HL-60 (cell line): ENCODE measurements around the gene CTNNA3.

ENCODE experiments used
- DNase-seq, 2 experiments: peaks; one replicate each; pipeline ENCODE4 v3.0.0-alpha.2; 2010 to 2020; ENCODE audit warnings: low read depth in 1 of 2, low spot score in 1 of 2
- H3K27ac ChIP-seq: fragments of 250-450 bp; sonication (Bioruptor Pico); replicated peaks from 2 replicates; pipeline ENCODE4 v1.5.1; 2020; ENCODE audit warnings: mild to moderate bottlenecking, moderate library complexity
- H3K27me3 ChIP-seq: fragments of 250-450 bp; sonication (Bioruptor Pico); 2 replicates; pipeline ENCODE4 v1.5.1; 2021; ENCODE audit warnings: mild to moderate bottlenecking, moderate library complexity; ENCODE audit not compliant: insufficient read depth, poor library complexity, severe bottlenecking
- H3K4me3 ChIP-seq: replicated peaks from 2 replicates; pipeline ENCODE4 v1.5.1; 2011; ENCODE audit warnings: mild to moderate bottlenecking, control low read depth, low read length; ENCODE audit not compliant: insufficient read depth
- GABPA ChIP-seq: IDR thresholded peaks from 2 replicates; pipeline ENCODE4 v1.6.1; 2012; ENCODE audit warnings: low read depth
- POLR2AphosphoS5 ChIP-seq: IDR thresholded peaks from 2 replicates; pipeline ENCODE4 v1.6.1; 2012; ENCODE audit warnings: low read depth
- SPI1 ChIP-seq: IDR thresholded peaks from 2 replicates; pipeline ENCODE4 v1.6.1; 2012; ENCODE audit warnings: low read depth, mild to moderate bottlenecking, borderline replicate concordance
- TF ChIP-seq, protein P1 (sequence below): IDR thresholded peaks from 2 replicates; pipeline ENCODE4 v1.6.1; 2012; ENCODE audit warnings: low read depth; ENCODE audit not compliant: insufficient replicate concordance
- TF ChIP-seq, protein P2 (sequence below): IDR thresholded peaks from one replicate; pipeline ENCODE4 v1.5.1; 2011; ENCODE audit warnings: low read length, control low read depth, inconsistent platforms; ENCODE audit not compliant: insufficient read depth

The CTNNA3 gene

DNA sequence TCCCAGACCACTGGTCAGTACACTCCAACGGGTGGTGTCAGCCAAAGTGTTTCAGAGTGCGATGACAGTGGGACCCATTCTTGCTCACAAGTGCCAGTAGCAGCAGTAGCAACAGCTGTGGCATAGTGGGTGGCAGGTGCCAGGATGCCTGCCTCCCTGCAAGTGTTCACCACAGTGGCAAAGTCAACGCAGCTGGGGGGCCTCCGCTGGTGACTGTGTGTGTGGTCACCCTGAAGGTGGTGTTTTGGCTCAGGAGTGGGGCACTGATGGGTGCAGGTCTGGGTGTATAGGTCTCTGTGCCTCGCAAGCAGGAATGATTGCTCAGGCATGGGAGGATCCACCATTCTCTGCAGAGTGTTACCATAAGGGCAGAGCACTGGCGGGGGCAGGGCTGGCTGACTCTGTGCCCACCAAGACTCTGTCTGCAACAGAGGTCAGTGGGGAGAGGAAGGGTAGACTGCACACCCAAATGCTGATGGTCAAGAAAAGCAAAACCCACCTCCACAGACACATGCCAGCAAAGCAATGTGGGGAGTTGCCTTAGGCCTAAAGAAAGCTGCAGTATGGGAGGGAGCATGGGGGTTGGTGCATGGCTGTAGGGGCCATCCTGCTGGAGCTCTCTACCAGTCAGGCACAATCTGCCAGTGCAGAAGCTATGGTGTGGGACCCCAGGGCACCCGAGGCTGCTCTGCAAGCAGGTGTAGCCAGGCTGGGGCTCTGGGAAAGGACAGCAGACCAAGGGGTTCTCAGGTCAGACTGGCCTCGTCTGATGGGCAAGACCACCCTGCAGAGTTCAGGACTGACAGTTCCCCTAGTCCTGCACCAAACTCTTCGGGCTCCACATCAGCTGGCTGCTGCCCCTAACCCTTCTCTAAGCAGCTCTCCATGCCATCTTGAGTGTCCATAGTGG, 368.1 kb downstream of the CTNNA3 start:
- DNase-seq = no peak
- TF ChIP-seq SPI1 = no peak
- no peak overlapping the region for H3K4me3 ChIP-seq
- H3K27ac ChIP-seq = no peak overlapping the region
- H3K27me3 ChIP-seq = no peaks in the 10 kb centered on the region

DNA sequence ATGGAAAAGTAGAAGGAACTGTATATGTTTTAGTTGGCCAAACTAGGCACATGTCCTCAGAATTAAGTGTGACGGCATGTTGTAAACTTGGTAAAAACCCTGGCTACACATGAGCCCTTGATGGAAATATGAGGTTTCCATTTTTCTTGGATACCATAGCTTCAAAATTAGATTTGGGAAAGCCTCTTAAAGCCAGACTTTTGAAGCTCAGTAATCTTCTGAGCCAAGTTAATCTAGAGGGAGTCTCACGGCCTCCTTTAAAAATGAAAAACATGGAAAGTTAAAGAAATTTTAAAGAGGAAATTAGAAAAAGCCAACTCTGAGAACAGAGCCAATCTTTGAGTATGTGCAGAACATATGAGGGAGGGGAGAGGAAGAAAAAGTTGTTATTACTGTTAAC, 376.0 kb downstream of the CTNNA3 start:
- Histone ChIP-seq H3K4me3 (no peak overlapping the region), H3K27ac (no peak overlapping the region), H3K27me3 (no peaks in the 10 kb centered on the region)
- TF ChIP-seq POLR2AphosphoS5 (no peak), SPI1 (no peak), GABPA (no peak)
- TF ChIP-seq, protein P1, sequence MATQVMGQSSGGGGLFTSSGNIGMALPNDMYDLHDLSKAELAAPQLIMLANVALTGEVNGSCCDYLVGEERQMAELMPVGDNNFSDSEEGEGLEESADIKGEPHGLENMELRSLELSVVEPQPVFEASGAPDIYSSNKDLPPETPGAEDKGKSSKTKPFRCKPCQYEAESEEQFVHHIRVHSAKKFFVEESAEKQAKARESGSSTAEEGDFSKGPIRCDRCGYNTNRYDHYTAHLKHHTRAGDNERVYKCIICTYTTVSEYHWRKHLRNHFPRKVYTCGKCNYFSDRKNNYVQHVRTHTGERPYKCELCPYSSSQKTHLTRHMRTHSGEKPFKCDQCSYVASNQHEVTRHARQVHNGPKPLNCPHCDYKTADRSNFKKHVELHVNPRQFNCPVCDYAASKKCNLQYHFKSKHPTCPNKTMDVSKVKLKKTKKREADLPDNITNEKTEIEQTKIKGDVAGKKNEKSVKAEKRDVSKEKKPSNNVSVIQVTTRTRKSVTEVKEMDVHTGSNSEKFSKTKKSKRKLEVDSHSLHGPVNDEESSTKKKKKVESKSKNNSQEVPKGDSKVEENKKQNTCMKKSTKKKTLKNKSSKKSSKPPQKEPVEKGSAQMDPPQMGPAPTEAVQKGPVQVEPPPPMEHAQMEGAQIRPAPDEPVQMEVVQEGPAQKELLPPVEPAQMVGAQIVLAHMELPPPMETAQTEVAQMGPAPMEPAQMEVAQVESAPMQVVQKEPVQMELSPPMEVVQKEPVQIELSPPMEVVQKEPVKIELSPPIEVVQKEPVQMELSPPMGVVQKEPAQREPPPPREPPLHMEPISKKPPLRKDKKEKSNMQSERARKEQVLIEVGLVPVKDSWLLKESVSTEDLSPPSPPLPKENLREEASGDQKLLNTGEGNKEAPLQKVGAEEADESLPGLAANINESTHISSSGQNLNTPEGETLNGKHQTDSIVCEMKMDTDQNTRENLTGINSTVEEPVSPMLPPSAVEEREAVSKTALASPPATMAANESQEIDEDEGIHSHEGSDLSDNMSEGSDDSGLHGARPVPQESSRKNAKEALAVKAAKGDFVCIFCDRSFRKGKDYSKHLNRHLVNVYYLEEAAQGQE = no peak
- TF ChIP-seq, protein P2, sequence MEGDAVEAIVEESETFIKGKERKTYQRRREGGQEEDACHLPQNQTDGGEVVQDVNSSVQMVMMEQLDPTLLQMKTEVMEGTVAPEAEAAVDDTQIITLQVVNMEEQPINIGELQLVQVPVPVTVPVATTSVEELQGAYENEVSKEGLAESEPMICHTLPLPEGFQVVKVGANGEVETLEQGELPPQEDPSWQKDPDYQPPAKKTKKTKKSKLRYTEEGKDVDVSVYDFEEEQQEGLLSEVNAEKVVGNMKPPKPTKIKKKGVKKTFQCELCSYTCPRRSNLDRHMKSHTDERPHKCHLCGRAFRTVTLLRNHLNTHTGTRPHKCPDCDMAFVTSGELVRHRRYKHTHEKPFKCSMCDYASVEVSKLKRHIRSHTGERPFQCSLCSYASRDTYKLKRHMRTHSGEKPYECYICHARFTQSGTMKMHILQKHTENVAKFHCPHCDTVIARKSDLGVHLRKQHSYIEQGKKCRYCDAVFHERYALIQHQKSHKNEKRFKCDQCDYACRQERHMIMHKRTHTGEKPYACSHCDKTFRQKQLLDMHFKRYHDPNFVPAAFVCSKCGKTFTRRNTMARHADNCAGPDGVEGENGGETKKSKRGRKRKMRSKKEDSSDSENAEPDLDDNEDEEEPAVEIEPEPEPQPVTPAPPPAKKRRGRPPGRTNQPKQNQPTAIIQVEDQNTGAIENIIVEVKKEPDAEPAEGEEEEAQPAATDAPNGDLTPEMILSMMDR = no peak
- DNase-seq = no peak

DNA sequence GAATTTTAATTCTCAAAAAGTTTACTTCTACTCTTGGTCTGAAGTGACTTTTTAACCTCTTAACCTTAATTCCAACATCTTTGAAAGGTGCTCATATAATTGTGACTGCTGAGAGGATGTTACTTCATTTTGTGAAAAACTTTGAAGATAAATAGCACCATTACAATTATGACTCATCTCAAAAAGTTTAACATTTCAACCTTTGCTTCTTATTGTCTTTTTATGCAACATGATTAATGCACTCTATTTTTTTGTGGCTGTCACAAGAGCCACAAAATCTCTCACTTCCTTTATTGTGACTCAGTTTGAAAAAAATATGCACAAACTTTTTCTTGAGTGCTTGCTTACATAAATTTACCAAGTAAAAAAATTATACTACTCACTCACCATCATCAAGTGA, 387.1 kb downstream of the CTNNA3 start:
- no peak overlapping the region for H3K27ac ChIP-seq
- no peak for DNase-seq

More for the DNA sequence above, 387.1 kb downstream of the CTNNA3 start:
- no peak overlapping the region for H3K4me3 ChIP-seq
- TF ChIP-seq POLR2AphosphoS5 (no peak), SPI1 (no peak), GABPA (no peak)
- TF ChIP-seq, protein P2 = no peak
- TF ChIP-seq, protein P1 = no peak
- H3K27me3 ChIP-seq = no peaks in the 10 kb centered on the region
